Esophagus (tissue), 2 donors: ENCODE results near the gene ARIH2. TPM values are rescaled to one million over a fixed set of nuclear protein-coding genes. Genes with fewer than 3 reads are reported as not detected.

Experiments
- H3K27ac ChIP-seq, 2 donors: one replicate each; pipeline ENCODE4 v1.5.1; 2013; ENCODE audit warnings: low read depth in 2 of 2, mild to moderate bottlenecking in 2 of 2, inconsistent platforms in 1 of 2, low read length in 1 of 2, moderate library complexity in 1 of 2
- H3K27me3 ChIP-seq, 2 donors: one replicate each; pipeline ENCODE4 v1.6.1; 2013; ENCODE audit warnings: low read length in 2 of 2, control low read depth in 1 of 2, mild to moderate bottlenecking in 1 of 2; ENCODE audit not compliant: insufficient read depth in 2 of 2, control insufficient read depth in 1 of 2
- H3K36me3 ChIP-seq, 2 donors: one replicate each; pipeline ENCODE4 v1.6.1; 2013; ENCODE audit warnings: low read length in 1 of 2; ENCODE audit not compliant: control insufficient read depth in 2 of 2, insufficient read depth in 2 of 2
- H3K4me1 ChIP-seq, 2 donors: one replicate each; pipeline ENCODE4 v1.6.1; 2013; ENCODE audit warnings: low read length in 1 of 2; ENCODE audit not compliant: control insufficient read depth in 2 of 2, insufficient read depth in 2 of 2
- H3K4me3 ChIP-seq, 2 donors: one replicate each; pipeline ENCODE4 v1.5.1; 2013; ENCODE audit warnings: low read length in 2 of 2, mild to moderate bottlenecking in 2 of 2, low read depth in 1 of 2, moderate library complexity in 1 of 2
- H3K9me3 ChIP-seq, 2 donors: one replicate each; pipeline ENCODE4 v1.6.1; 2013; ENCODE audit warnings: mild to moderate bottlenecking in 2 of 2, low read depth in 1 of 2, low read length in 1 of 2, moderate library complexity in 1 of 2; ENCODE audit not compliant: control insufficient read depth in 2 of 2, insufficient read depth in 1 of 2
- WGBS, 2 donors: extraction: QIAGEN DNeasy Blood & Tissue Kit; methylation state at CpG; one replicate each; pipeline ENCODE4 v1.1.7; 2013; 5-methylcytosine and 5-hydroxymethylcytosine counted together
- polyA plus RNA-seq, 2 donors: library from polyadenylated mRNA; stranded (reverse); fragments of 200-250 nt; gene quantifications; one replicate each; pipeline ENCODE4 v1.2.3, GENCODE V29; 2013
- donor health status: healthy with polysubstance abuse.
- donor health status: Bipolar disorder and iron deficiency.

ARIH2 gene
- polyA plus RNA-seq, 2 donors: 32.8 to 36.5 TPM

GRCh38 chr3:49021213-49021812 lies 102.7 kb downstream of the ARIH2 start:
- peak overlapping the region; percentile 100 for H3K27ac ChIP-seq
- peaks cover 2 to 30% of the 10 kb centered on the region in 2 donors for H3K36me3 ChIP-seq
- H3K4me3 ChIP-seq: peak overlapping the region; percentile 68 to 94
- H3K9me3 ChIP-seq: no peaks in the 10 kb centered on the region
- H3K4me1 ChIP-seq: peaks cover 8 to 25% of the 10 kb centered on the region in 2 donors
- 0% methylated on average over 60 of the region's 60 CpGs for WGBS, 2 donors
- no peaks in the 10 kb centered on the region for H3K27me3 ChIP-seq

GRCh38 chr3:49021813-49022687 lies 103.4 kb downstream of the ARIH2 start, which contains the start of gene NDUFAF3:
TSS of gene NDUFAF3 (plus strand) at chr3:49022121. CDS start at chr3:49022145, 24 bp downstream.
- WGBS, 2 donors: 0 to 1% methylated on average over 81 to 83 of the region's 83 CpGs
- Histone ChIP-seq H3K36me3 (peaks cover 2 to 32% of the 10 kb centered on the region in 2 donors), H3K9me3 (no peaks in the 10 kb centered on the region), H3K4me1 (peaks cover 8 to 24% of the 10 kb centered on the region in 2 donors), H3K27ac (peak within 1 kb of the TSS; percentile 100), H3K4me3 (peak within 1 kb of the TSS; percentile 68 to 94), H3K27me3 (no peaks in the 10 kb centered on the region)

- Histone ChIP-seq H3K36me3 (peaks cover 2 to 32% of the 10 kb centered on the region in 2 donors), H3K9me3 (no peaks in the 10 kb centered on the region), H3K27ac (peak overlapping the region; percentile 100), H3K4me1 (peaks cover 3 to 19% of the 10 kb centered on the region in 2 donors), H3K4me3 (peak overlapping the region; percentile 68 to 94), H3K27me3 (no peaks in the 10 kb centered on the region)
- WGBS, 2 donors: 15 to 19% methylated on average over 11 to 12 of the region's 12 CpGs
These were observed 104.1 kb downstream of the ARIH2 start for GRCh38 chr3:49022688-49023171.

- Histone ChIP-seq H3K9me3 (no peaks in the 10 kb centered on the region), H3K4me3 (no peak overlapping the region), H3K27ac (no peak overlapping the region), H3K4me1 (peaks cover 3 to 25% of the 10 kb centered on the region in 2 donors), H3K36me3 (peaks cover 2 to 32% of the 10 kb centered on the region in 2 donors), H3K27me3 (no peaks in the 10 kb centered on the region)
- WGBS, 2 donors: 82 to 85% methylated on average over 4 of the region's 4 CpGs
These were observed 105.1 kb downstream of the ARIH2 start for GRCh38 chr3:49023775-49024174.

- no peaks in the 10 kb centered on the region for H3K9me3 ChIP-seq
- 69 to 72% methylated on average over 5 of the region's 5 CpGs for WGBS, 2 donors
- peaks cover 3 to 25% of the 10 kb centered on the region in 2 donors for H3K4me1 ChIP-seq
- H3K27me3 ChIP-seq: no peaks in the 10 kb centered on the region
- no peak overlapping the region for H3K27ac ChIP-seq
- H3K4me3 ChIP-seq: no peak overlapping the region
- peaks cover 2 to 32% of the 10 kb centered on the region in 2 donors for H3K36me3 ChIP-seq
These were observed 105.8 kb downstream of the ARIH2 start for GRCh38 chr3:49024449-49024848.

GRCh38 chr3:49025005-49025792 lies 106.6 kb downstream of the ARIH2 start:
- H3K27me3 ChIP-seq: no peaks in the 10 kb centered on the region
- peaks cover 2 to 32% of the 10 kb centered on the region in 2 donors for H3K36me3 ChIP-seq
- H3K9me3 ChIP-seq: no peaks in the 10 kb centered on the region
- no peak overlapping the region for H3K27ac ChIP-seq
- peaks cover 3 to 24% of the 10 kb centered on the region in 2 donors for H3K4me1 ChIP-seq
- H3K4me3 ChIP-seq: no peak overlapping the region
- 62 to 75% methylated on average over 13 of the region's 13 CpGs for WGBS, 2 donors

- 87 to 90% methylated on average over 8 of the region's 8 CpGs for WGBS, 2 donors
- Histone ChIP-seq H3K36me3 (peaks cover 2 to 36% of the 10 kb centered on the region in 2 donors), H3K4me3 (no peak overlapping the region), H3K27ac (no peak overlapping the region), H3K4me1 (peaks cover 3 to 20% of the 10 kb centered on the region in 2 donors), H3K27me3 (no peaks in the 10 kb centered on the region), H3K9me3 (no peaks in the 10 kb centered on the region)
These were observed 107.3 kb downstream of the ARIH2 start for GRCh38 chr3:49025793-49026520.

- Histone ChIP-seq H3K36me3 (peaks cover 2 to 36% of the 10 kb centered on the region in 2 donors), H3K9me3 (no peaks in the 10 kb centered on the region), H3K4me3 (no peak overlapping the region), H3K27me3 (no peaks in the 10 kb centered on the region), H3K4me1 (peaks cover 3 to 20% of the 10 kb centered on the region in 2 donors), H3K27ac (no peak overlapping the region)
- WGBS, 2 donors: 88 to 91% methylated on average over 3 of the region's 3 CpGs
These were observed 107.9 kb downstream of the ARIH2 start for GRCh38 chr3:49026536-49026935.
